Gastrocnemius medialis (tissue), 4 donors: ENCODE measurements around the gene SOHLH1.

Experiments used
- CTCF ChIP-seq, 5 experiments: fragments of 450-650 bp in 3 of 5; fragments of 200-600 bp in 2 of 5; sonication (generic) in 2 of 5; IDR thresholded peaks in 4 of 5; conservative IDR thresholded peaks in 1 of 5; 1 replicate in 4 of 5; 2 replicates in 1 of 5; pipeline ENCODE4 v1.5.1; 2016 to 2019; ENCODE audit warnings: antibody characterized with exemption in 5 of 5, mild to moderate bottlenecking in 3 of 5, moderate library complexity in 3 of 5
- POLR2A ChIP-seq, 2 donors: fragments of 450-650 bp; IDR thresholded peaks; one replicate each; pipeline ENCODE4 v1.6.1; 2017; ENCODE audit warnings: antibody characterized with exemption in 2 of 2, mild to moderate bottlenecking in 2 of 2, moderate library complexity in 2 of 2

GRCh38 chr9:135722365-135722764 is 23.1 kb upstream of the SOHLH1 start:
- TF ChIP-seq CTCF (IDR thresholded peaks at IDR 0.05 in 4 of 5, conservative IDR thresholded peaks at IDR 0.05 in 1 of 5) = no peak
- no peak for TF ChIP-seq POLR2A (IDR thresholded peaks at IDR 0.05)
